ENCODE measurements around the gene KRT80. TPM values are rescaled to one million over a fixed set of nuclear protein-coding genes. Genes with fewer than 3 reads are reported as not detected.
A peak's percentile ranks its signal among the peaks of the same experiment; 100 is the strongest.

Gene KRT80
- total RNA-seq, 3 donors from 2014 or later: 0.06 TPM; not detected in 2

- Histone ChIP-seq H3K4me1 (ENCODE audit: low read depth) (peaks cover 57% of the 10 kb centered on the region), H3K9me3 (no peaks in the 10 kb centered on the region)
- intact Hi-C loops (cut with DNase I, micrococcal nuclease): no loop called here
Measured at GRCh38 chr12:52147964-52148463, 43.8 kb downstream of the KRT80 start.

DNA sequence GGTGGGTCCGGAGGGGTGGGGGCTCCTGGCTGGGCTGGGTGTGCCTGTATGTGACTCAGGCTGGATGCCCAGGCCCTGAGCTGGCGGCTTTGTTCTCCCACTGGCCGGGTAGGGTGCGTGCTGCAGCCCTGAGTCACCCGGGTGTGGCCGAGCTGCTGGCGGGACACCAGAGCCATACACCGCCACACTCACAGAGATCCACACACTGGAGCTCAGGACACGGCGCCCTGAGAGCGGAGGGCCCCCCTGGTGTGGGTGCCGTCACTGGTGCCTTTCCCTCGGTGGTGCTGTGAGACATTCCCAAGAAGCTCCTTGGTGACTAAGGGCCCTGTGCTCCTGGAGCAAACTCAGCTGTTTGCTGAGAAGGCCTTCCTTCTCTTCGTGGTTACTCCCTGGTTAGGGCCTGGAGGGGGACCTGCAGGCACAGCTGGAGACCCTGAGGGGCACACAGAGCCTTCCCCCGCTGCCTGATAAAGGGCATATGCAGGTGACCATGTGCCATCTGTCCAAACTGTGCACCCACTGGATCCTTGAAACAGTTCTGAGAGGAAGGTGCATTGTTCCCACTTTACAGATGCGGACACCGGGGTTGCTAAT is 44.3 kb downstream of the KRT80 start:
- no peak for TF ChIP-seq CTCF (IDR thresholded peaks at IDR 0.05)
- no peaks in the 10 kb centered on the region for H3K9me3 ChIP-seq
- no peak overlapping the region for H3K4me3 ChIP-seq
- ATAC-seq (peak; percentile 75), DNase-seq (peak; percentile 94 to 97 (median 94))
- peaks cover 53% of the 10 kb centered on the region for H3K4me1 ChIP-seq (ENCODE audit: low read depth)
- no peaks in the 10 kb centered on the region for H3K36me3 ChIP-seq (ENCODE audit: low read depth)
- intact Hi-C loops (cut with DNase I, micrococcal nuclease): no loop called here

More at GRCh38 chr12:52147964-52148463, 43.8 kb downstream of the KRT80 start:
- no peak for TF ChIP-seq CTCF (IDR thresholded peaks at IDR 0.05)
- ATAC-seq: no peak
- no peaks in the 10 kb centered on the region for H3K36me3 ChIP-seq (ENCODE audit: low read depth)
- no peak overlapping the region for H3K4me3 ChIP-seq
- DNase-seq: peak in 1 of 3 donors; percentile 61

GRCh38 chr12:52146822-52147366 is 44.9 kb downstream of the KRT80 start:
- H3K4me3 ChIP-seq: no peak overlapping the region
- intact Hi-C loops (cut with DNase I, micrococcal nuclease): no loop called here
- H3K4me1 ChIP-seq (ENCODE audit: low read depth): peaks cover 49% of the 10 kb centered on the region
- TF ChIP-seq CTCF (IDR thresholded peaks at IDR 0.05): no peak
- no peaks in the 10 kb centered on the region for H3K36me3 ChIP-seq (ENCODE audit: low read depth)
- ATAC-seq (no peak), DNase-seq (peak in 1 of 3 donors; percentile 38)
- H3K9me3 ChIP-seq: no peaks in the 10 kb centered on the region

- H3K4me3 ChIP-seq: no peak overlapping the region
Measured at GRCh38 chr12:52146089-52146821, 45.6 kb downstream of the KRT80 start.

More at GRCh38 chr12:52146089-52146821, 45.6 kb downstream of the KRT80 start:
- Histone ChIP-seq H3K36me3 (ENCODE audit: low read depth) (no peaks in the 10 kb centered on the region), H3K9me3 (no peaks in the 10 kb centered on the region), H3K4me1 (ENCODE audit: low read depth) (peaks cover 43% of the 10 kb centered on the region)
- TF ChIP-seq CTCF (IDR thresholded peaks at IDR 0.05): no peak
- ATAC-seq (no peak), DNase-seq (peak in 1 of 3 donors; percentile 53)
- intact Hi-C loops (cut with DNase I, micrococcal nuclease): no loop called here
